Right ventricle myocardium inferior (tissue), 1 donor: Measurements from ENCODE around the gene NGRN. TPM values are rescaled to one million over a fixed set of nuclear protein-coding genes. Genes with fewer than 3 reads are reported as not detected.
"Not testable (repeated sequence)": the region's sequence is repeated elsewhere in the genome, so short reads cannot be mapped to it uniquely, and the experiment has no call there.

Experiments
- ATAC-seq: fragments of 200-7000 bp; cut with Tn5 transposase; one replicate; pipeline ENCODE4 v1.9.1; 2020; ENCODE audit warnings: mild to moderate bottlenecking, moderate library complexity
- DNase-seq: peaks from one replicate; pipeline ENCODE4 v3.0.0; 2021; ENCODE audit errors: missing footprints
- intact Hi-C: fragments of 100-400 bp; cut with DNase I; formaldehyde crosslinking; loops from one replicate; pipeline ENCODE4 v1.11.0; 2022
- total RNA-seq: library from RNA; stranded (reverse); fragmentation: NEBNext Ultra II Directional; extraction: Animal tissue kit (Norgen Biotek cat#: 25700); gene quantifications from one replicate; pipeline ENCODE4 v1.2.1, GENCODE V29; 2021
- donor health status: DM: no; HTN: yes; CAD: no; lungs with severe emphysema.

The NGRN gene
- total RNA-seq, 1 donor from 2014 or later: 122 TPM

DNA sequence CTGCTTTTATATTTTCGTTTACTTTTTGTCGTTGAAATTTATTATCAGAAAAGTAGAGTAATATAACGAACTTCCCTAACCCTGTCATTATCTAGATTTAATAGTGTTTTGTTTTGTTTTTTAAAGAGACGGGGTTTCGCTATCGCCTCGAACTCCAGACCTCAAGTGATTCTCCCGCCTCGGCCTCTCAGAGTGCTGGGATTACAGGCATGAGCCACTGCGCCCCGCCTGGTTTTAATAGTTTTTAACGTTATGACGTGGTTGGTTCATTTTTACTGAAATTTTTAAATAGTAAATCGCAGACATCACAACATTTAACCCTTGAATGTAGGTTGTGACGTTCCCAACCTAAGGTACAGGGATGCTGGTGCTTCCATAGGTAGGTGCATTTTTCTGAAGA lies 1.0 kb downstream of the NGRN start:
- no peak for DNase-seq
- intact Hi-C loops: no loop called here
- ATAC-seq: no peak

GRCh38 chr15:90268415-90268814 lies 2.9 kb downstream of the NGRN start:
- no peak for DNase-seq
- no peak for ATAC-seq
- intact Hi-C loops: no loop called here

DNA sequence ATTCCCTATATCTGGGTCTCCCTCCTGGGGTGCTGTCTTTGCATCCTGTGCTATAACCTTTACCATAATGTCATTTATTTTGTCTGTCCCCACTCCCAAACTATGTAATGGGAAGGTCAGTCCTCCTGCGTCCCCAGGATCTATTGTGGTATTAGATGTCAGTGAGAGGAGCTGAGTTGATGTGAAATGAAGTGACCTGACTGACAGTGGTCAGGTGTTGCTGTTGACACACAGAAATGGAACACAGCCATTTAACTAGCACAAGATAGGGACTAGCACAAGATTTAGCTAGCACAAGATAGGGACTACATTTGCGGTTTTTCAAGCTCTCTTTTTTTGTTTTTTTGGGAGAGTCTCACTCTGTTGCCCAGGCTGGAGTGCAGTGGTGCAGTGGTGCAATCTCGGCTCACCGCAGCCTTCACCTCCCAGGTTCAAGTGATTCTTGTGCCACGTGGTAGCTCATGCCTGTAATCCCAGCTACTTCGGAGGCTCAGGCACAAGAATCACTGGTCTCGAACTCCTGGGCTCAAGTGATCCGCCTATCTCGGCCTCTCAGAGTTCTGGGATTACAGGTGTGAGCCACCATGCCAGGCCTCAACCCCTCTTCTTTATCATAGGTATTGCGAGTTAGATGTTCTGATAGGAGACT lies 5.2 kb downstream of the NGRN start:
- DNase-seq (no peak), ATAC-seq (no peak)

DNA sequence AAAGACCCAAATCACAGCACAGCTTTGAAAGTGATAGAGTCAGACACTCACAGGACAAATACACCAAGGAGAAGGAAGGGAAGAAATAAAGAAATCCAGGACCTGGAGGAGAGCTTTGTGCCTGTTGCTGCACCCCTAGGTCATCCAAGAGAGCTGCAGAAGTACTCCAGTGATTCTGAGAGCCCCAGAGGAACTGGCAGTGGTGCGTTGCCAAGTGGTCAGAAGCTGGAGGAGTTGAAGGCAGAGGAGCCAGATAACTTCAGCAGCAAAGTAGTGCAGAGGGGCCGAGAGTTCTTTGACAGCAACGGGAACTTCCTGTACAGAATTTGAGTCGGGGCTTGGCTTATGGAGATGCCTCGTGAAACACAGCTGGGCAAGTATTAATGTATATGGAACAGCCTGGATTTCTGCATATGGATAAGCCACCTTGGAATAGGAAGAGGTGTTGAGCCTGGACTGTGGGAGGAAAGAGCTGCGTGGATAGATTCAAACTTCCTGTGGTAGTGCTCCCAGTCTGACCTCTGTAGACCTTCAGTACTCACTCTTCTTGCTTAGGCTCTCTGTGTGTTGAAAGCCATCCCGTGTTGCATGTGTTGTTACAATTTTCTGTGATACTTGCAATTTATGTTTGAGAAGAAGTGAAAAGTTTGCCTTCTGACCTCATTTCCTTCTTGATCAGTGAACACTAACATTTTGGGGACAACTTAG lies 6.1 kb downstream of the NGRN start:
- ATAC-seq (peak; percentile 47), DNase-seq (no peak)
- intact Hi-C loops: no loop called here

More for the DNA sequence above, 5.2 kb downstream of the NGRN start:
- intact Hi-C loops: no loop called here

- intact Hi-C loops, ATAC-seq: not testable (repeated sequence)
These were observed 13.0 kb downstream of the NGRN start for GRCh38 chr15:90278467-90278866.

DNA sequence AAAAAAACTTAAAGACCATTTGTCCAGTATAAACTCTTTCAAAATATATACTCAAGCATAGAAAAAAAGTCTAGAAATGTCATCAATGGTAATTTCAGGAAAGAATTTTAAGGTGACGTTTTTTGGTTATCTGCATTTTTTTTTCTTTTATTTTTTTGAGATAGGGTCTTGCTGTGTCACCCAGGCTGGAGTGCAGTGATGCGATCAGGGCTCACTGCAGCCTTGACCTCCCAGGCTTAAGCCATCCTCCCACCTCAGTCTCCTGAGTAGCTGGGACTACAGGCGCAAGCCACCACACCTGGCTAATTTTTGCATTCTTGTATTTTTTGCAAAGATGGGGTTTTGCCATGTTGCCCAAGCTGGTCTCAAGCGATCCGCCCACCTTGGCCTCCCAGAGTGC lies 15.3 kb downstream of the NGRN start:
- ATAC-seq, DNase-seq, intact Hi-C loops: not testable (repeated sequence)

More at GRCh38 chr15:90278467-90278866, 13.0 kb downstream of the NGRN start:
- DNase-seq: not testable (repeated sequence)

DNA sequence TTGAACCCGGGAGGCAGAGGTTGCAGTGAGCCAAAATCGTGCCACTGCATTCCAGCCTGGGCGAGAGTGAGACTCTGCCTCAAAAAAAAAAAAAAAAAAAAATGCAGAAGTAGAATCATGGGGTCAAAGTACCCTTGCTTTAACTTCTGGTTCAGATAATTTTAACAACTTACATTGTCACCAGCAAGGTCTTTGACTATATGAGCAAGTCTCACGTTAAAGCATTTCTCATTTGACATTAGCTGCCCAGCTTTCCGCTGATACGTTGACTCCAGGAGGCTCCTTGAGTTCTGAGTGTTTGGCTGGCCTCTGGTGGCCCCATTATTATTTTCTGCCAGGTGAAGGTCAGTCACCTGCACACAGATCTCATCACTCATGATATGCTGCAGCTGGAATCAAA lies 16.2 kb downstream of the NGRN start:
- DNase-seq, intact Hi-C loops, ATAC-seq: not testable (repeated sequence)

- ATAC-seq: no peak
- no peak for DNase-seq
- intact Hi-C loops: no loop called here
These were observed 21.2 kb downstream of the NGRN start for GRCh38 chr15:90286678-90287077.

DNA sequence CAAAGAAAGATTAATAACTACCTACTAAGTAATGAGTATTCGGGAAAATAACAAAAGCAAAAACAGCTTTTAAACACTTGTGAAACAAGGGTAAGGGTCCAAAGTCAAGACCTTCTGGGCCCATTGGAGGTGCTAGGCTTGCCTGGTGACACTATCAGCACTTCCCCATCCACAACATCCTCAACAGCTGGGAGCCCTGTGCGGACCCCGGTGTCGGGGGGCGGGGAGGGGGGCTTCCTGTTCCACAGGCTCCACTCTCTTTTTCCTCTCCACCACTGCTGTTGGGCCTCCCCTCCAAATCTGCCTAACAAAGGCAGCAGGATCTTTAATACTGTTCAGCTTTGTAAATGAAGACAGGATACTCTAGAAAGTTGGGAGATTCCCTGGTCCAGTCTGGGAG lies 21.6 kb downstream of the NGRN start:
- DNase-seq: no peak
- intact Hi-C loops: no loop called here
- no peak for ATAC-seq

DNA sequence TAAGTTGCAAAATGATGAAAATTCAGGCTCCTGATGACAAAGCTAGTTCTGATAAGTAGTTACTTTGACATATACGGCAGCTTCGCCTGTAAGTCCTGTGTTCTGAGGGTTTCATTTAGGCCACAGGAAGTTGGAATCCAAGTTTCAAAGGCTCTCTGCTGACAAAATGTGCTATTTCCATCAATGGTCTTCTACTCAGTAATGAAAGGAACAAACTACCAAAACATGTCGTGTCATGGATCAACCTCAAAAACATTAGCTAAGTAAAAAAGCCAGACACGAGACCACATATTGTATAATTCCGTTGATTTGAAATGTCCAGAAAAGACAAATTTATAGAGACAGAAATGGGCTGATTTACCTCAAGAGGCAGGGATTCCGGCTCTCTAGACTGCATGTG lies 22.5 kb downstream of the NGRN start:
- intact Hi-C loops: no loop called here
- no peak for DNase-seq

GRCh38 chr15:90291679-90292356 lies 26.3 kb downstream of the NGRN start:
- intact Hi-C loops: no loop called here
- ATAC-seq: no peak
- DNase-seq: no peak

More for the DNA sequence above, 22.5 kb downstream of the NGRN start:
- ATAC-seq: no peak

- ATAC-seq, intact Hi-C loops: not testable (repeated sequence)
- DNase-seq: peak; percentile 81
These were observed 27.8 kb downstream of the NGRN start for GRCh38 chr15:90293040-90293810.

DNA sequence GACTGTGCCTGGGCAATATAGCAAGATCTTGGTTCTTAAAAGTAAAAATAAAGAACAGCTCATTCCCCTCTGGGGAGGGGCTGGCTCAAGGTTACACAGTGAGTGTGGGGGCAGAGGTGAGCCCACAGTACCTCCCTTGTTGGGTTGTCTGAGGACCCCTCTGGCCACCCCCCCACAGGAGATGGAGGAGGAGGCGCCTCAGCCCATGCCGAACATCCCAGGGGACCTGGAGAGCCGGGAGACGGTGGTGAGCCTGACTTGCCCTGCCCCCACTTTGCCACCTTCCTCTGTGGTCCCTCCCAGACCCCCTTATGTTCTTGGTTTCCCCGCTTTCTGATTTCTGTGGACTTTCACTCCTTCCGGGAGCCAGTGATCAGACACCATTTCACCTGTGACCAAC lies 28.7 kb downstream of the NGRN start:
- intact Hi-C loops: no loop called here
- DNase-seq (no peak), ATAC-seq (no peak)

DNA sequence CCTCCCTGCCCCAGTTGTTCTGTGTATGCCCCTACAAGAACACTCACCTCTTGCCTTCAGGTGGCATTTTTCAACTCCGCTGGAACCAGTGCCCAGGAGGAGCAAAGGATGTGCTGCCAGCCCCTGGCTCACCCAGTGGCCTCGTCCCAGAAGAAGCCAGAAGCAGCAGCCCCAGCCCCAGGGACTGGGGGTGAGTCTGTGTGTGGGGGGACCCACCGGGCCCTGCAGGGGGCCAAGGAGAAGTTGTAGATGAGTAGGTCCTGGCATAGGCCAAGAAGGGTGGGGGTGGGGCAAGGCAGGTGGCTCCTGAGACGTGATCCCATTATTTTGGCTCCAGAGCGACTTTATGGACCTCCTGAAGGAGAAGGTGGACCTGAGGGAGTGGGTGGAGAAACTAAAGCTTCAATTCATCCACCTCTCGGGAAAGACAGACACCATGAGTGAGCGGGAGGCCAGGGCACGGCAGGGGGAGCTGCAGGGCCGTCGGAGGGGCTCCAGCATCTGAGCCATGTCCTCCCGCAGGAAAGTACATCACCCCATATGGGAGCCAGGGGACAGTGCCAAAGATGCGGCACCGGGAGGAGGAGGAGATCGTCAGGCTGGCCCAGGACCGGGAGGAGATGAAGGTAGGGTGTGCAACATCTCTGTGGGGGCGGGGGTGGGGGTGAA lies 29.3 kb downstream of the NGRN start:
- ATAC-seq (no peak), DNase-seq (no peak)
- intact Hi-C loops: no loop called here

- DNase-seq (no peak), ATAC-seq (no peak)
- intact Hi-C loops: no loop called here
These were observed 29.8 kb downstream of the NGRN start for GRCh38 chr15:90295270-90295648.

DNA sequence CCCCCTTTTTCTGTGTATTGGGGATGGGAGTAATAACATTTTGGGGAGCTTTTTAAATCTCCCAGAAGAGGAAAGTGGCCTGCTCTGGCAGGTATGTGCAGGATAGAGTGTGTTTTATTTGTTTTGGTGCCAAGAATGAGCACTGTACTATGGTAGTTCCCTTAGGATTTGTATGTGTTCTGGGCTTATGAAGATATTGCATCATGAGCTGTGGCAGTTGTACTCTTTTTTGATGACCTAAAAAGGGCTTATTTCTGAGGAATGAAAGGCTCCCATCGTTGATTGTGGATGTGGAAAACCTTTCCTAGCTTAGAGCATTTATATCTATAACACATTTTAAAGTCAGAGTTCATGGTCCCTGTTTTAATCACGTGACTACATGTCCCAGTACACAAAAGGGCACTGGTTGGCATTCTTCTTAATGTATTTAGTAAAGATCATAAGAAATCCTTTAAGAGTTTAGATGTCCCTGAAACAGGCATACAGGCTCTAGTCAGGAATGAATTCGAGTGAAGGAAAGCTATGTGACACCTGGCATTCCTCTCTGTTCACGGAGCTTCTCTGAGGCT lies 30.9 kb downstream of the NGRN start:
- ATAC-seq, DNase-seq, intact Hi-C loops: not testable (repeated sequence)

- no peak for ATAC-seq
- intact Hi-C loops: no loop called here
- no peak for DNase-seq
These were observed 31.5 kb downstream of the NGRN start for GRCh38 chr15:90297021-90297420.

DNA sequence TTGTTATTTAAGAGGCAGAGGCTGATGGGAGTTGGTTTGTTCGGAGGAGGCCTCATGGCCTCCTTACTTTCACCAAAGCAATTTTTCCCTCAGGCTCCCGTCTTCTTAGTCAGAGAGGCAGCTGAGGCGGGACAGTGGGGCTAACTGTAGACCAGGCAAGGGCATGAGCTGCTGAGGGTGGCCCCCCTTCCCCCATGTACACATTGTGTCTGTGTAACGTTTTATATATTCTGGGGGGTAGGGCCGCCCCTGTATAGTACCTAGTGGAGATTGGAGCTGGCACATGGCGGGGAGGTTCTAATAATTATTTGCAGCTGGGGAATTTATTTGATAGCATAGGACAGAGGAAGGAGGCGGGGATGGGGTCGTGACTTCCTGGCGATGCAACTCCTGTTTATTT lies 35.1 kb downstream of the NGRN start:
- DNase-seq (no peak), ATAC-seq (no peak)
- intact Hi-C loops: no loop called here
